ENCODE results near the gene TM7SF2.
A peak's percentile ranks its signal among the peaks of the same experiment; 100 is the strongest.

GRCh38 chr11:65117206-65118096 is 5.8 kb downstream of the TM7SF2 start, which contains the start of gene ZNHIT2:
- TF ChIP-seq, protein P1, sequence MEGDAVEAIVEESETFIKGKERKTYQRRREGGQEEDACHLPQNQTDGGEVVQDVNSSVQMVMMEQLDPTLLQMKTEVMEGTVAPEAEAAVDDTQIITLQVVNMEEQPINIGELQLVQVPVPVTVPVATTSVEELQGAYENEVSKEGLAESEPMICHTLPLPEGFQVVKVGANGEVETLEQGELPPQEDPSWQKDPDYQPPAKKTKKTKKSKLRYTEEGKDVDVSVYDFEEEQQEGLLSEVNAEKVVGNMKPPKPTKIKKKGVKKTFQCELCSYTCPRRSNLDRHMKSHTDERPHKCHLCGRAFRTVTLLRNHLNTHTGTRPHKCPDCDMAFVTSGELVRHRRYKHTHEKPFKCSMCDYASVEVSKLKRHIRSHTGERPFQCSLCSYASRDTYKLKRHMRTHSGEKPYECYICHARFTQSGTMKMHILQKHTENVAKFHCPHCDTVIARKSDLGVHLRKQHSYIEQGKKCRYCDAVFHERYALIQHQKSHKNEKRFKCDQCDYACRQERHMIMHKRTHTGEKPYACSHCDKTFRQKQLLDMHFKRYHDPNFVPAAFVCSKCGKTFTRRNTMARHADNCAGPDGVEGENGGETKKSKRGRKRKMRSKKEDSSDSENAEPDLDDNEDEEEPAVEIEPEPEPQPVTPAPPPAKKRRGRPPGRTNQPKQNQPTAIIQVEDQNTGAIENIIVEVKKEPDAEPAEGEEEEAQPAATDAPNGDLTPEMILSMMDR (IDR thresholded peaks at IDR 0.05) = peak; percentile 95 to 97 (median 96)
- TF ChIP-seq POLR2A (IDR thresholded peaks at IDR 0.05) = peak; percentile 75

Data from right lobe of liver (tissue), 4 donors.